Middle frontal gyrus (tissue), 1 donor: ENCODE measurements around the gene C10orf67.
"Not testable (repeated sequence)": the region's sequence is repeated elsewhere in the genome, so short reads cannot be mapped to it uniquely, and the experiment has no call there.

Source experiments
- DNase-seq: peaks from one replicate; pipeline ENCODE4 v3.0.0-alpha.2; 2015; ENCODE audit warnings: low spot score; ENCODE audit errors: extremely low spot score

C10orf67 gene

DNA sequence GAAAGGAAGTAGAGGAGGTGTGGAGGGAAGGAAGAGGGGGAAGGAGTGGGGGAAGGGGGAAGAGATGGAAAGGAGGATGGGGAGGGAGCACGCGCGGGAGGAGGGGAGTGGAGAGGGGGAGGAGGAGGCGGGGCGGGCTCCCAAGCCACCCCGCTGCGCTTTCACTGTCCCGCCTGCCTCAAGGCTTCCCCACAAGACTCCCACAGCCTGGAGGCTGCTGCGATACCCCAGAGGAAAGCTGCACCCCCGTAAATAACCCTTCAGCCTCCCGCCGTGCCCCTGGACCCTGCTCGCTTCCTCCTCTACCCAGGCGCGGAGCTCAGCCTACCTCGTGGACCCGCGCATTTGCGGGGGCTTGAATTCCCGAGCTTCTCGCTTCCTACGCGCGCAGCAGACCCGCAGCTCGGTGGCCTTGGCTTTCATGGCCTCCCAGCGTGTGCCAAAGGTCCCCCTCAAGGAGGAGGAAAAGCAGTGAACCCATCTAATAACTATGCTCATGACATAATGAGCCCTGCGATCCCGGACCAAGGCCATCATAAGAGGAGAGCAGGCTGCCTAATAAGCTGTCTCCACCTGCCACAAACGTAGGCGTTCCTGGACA lies at the start of gene C10orf67:
TSS of gene C10orf67 (minus strand) at position 557 of the 601 bp plus-strand sequence. CDS start at position 534, 23 bp downstream.
- peak; percentile 13 for DNase-seq

DNA sequence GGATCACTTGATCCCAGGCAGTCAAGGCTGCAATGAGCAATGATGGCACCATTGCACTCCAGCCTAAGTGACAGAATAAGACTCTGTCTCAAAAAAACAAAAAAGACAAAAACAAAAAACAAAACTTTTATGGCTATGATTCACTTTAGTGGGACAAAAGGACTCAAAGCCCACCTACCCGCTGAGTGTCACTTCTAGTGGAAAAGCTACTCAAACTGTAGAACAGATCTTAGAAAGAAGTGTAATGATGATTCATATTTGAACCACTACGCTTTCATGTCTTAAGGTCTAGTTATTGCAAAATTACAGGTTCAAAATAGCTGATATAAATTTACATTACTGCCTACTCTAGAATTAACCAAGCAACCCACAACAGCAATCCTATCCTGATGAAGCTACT lies 47.2 kb upstream of the C10orf67 start:
- DNase-seq: no peak

GRCh38 chr10:23390809-23391208 lies 46.2 kb upstream of the C10orf67 start:
- DNase-seq: no peak

- not testable (repeated sequence) for DNase-seq
Measured at GRCh38 chr10:23390408-23390807, 45.8 kb upstream of the C10orf67 start.

DNA sequence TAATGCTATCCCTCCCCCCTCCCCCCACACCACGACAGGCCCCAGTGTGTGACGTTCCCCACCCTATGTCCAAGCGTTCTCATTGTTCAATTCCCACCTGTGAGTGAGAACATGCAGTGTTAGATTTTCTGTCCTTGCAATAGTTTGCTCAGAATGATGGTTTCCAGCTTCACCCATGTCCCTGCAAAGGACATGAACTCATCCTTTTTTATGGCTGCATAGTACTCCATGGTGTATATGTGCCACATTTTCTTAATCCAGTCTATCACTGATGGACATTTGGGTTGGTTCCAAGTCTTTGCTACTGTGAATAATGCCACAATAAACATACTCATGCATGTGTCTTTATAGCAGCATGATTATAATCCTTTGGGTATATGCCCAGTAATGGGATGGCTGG lies 42.9 kb upstream of the C10orf67 start:
- not testable (repeated sequence) for DNase-seq

GRCh38 chr10:23386052-23386451 lies 41.5 kb upstream of the C10orf67 start:
- no peak for DNase-seq

DNA sequence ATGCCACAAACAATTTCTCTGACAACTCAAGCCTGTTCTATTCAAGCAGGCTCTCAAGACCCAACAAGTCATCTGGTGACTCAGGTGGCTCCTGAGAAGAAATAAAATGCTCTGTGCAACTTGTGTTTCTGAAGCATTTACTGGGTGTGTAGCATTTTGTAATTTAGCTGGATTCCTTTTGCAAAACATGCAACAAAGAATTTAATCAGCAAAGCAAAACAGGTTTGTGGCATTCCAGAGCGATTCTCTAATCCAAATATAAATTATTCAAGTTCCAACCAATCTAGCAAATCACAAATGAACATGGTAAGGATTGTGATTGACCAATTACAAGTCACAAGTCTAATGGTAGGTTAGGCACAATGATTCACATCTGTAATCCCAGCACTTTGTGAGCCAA lies 39.8 kb upstream of the C10orf67 start:
- DNase-seq: no peak

GRCh38 chr10:23383637-23384036 lies 39.0 kb upstream of the C10orf67 start:
- no peak for DNase-seq

GRCh38 chr10:23381298-23382040 lies 36.9 kb upstream of the C10orf67 start:
- no peak for DNase-seq

DNA sequence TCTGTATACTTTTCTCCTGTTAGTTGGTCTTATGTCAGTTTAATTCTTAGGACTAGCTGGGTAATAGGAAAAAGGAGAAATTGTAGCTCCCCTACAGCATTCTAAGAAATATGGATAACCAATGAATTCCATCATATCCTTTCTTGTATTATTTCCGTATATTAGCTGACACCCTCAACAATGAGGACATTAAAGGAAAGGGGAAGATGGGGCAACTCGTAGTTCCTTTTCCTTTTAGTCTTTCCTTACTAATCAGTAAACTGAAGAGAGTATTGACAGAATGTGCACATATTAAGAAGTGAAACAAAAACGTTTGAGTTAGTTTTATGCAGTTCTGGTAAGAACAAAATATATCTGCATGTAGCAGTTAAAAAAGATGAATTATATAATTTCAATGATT lies 35.1 kb upstream of the C10orf67 start:
- DNase-seq: no peak

GRCh38 chr10:23376229-23376655 lies 31.6 kb upstream of the C10orf67 start:
- DNase-seq: no peak

GRCh38 chr10:23375366-23375765 lies 30.8 kb upstream of the C10orf67 start:
- DNase-seq: no peak

DNA sequence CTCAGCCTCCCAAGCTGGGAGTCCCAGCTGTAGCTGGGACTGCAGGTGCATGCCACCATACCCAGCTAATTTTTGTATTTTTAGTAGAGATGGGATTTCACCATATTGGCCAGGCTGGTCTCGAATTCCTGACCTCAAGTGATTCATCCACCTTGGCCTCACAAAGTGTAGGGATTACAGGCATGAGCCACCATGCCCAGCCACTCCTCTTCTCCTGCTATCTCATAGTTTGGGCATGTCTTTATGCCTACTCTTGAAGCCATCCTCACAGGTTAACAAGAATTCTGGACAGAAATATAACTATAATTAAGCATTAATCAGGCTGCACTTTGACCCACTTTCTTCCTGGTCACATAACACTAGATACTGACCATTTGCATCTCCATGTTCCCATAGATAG lies 28.6 kb upstream of the C10orf67 start:
- no peak for DNase-seq

DNA sequence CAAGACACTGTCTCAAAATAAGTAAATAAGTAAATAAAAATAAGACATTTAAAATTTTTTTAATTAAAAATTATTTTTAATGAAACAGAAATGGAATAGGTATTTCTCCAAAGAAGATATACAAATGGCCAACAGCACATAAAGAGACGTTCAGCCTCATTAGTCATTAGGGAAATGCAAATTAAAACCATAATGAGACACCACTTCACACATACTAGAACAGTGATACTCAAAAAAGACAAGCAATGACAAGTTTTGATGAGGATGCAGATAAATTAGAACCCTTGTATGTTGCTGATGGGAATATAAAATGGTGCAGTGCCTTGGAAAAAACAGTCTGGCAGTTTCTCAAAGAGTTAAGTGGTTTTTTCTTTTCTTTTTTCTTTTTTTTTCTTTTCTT lies 26.5 kb upstream of the C10orf67 start:
- no peak for DNase-seq

- DNase-seq: no peak
Measured at GRCh38 chr10:23370106-23370505, 25.5 kb upstream of the C10orf67 start.

GRCh38 chr10:23368816-23369640 lies 24.4 kb upstream of the C10orf67 start:
- no peak for DNase-seq

DNA sequence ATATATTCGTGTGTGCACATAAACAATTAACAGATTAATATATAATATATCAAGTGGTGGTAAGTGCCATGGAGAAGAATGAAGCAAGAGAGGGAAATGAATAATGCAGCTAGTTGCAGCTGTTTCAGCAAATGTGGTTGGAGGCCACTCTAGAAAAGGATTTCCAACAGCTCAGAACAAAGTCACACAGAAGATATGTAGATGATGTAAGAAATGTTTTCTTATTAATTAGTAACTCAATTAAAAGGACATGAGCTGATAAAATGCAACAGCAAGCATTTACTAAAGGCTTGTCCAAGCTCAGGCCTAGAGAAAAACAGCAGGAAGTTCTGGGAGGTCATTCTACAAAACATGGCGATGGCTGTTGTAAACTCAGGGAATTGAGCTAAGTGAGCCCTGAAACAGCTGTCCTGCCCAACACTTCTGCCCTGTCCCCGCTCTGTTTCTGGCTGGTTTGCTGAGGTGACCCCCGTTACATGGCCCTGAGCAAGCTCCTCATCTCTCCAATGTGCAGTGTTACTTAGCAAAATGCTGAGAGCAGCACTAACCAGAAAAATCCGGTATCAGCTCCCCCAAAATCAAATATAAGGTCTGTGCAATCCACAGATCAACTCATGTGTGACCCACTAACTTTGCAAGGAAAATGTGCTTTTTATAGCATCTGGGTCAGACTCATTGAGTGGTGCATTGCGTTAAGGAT lies 23.4 kb upstream of the C10orf67 start:
- DNase-seq: no peak

DNA sequence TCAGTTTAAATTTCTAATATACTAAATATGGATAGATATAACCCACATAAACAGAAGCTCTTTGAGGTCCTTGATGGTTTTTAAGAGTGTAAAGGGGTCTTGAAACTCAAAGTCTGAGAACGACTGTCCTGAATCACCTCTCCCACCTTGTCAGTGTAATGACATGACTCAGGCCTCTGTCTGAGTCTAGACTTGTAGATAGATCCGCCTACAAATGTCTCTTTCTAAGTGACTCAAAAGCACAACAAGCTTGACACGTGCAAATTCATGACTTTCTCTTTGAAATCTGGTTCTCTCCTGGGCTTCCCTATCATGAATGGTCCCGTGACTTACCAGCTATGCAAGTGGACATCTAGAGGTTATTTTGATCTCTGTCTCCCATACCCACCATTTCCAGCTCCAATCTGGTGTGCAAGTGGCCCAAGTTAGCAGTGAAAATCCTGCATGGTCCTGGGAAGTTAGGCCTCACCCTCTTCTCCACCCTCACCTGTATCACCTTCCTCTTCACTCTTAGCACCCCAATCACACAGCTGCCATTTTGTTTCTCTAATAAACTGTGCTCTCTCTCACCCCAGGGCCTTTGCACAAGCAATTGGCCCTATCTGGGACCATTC lies 20.9 kb upstream of the C10orf67 start:
- DNase-seq: not testable (repeated sequence)

- DNase-seq: no peak
Measured at GRCh38 chr10:23364378-23364777, 19.8 kb upstream of the C10orf67 start.

DNA sequence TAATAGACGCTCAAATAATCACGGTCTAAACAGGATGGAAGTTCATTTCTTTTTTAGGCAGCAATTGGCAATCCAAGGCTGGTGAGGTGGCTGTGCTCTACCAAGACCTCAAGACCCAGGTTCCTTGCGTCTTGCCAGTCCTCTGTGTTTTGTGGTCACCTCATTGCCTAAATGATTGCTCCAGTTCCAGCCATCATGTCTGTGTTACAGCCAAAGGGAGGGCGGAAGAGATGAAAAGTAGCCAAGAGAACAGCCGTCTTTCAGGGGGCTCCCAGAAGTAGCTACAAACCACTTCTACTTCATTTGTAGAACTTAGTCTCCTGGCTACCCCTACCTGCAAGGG lies 19.2 kb upstream of the C10orf67 start:
- no peak for DNase-seq
